Breast epithelium (tissue), 4 donors: ENCODE results near the gene AGTPBP1. TPM values are rescaled to one million over a fixed set of nuclear protein-coding genes. Genes with fewer than 3 reads are reported as not detected.
"Not testable (repeated sequence)": the region's sequence is repeated elsewhere in the genome, so short reads cannot be mapped to it uniquely, and the experiment has no call there.

Experiments used
- DNase-seq, 2 donors: peaks; one replicate each; pipeline ENCODE4 v3.0.0-alpha.2; 2019; ENCODE audit warnings: low spot score in 2 of 2
- H3K27ac ChIP-seq, 2 donors: fragments of 200-600 bp; sonication (generic) in 1 of 2; one replicate each; pipeline ENCODE4 v1.5.1; 2016 to 2019; ENCODE audit warnings: mild to moderate bottlenecking in 1 of 2
- H3K27me3 ChIP-seq, 2 donors: fragments of 200-600 bp; sonication (generic) in 1 of 2; one replicate each; pipeline versions ENCODE4 v1.5.1 to v1.6.0; 2017 to 2019; ENCODE audit warnings: control low read depth in 1 of 2, mild to moderate bottlenecking in 1 of 2
- H3K36me3 ChIP-seq: fragments of 200-600 bp; one replicate; pipeline ENCODE4 v1.5.1; 2019
- H3K4me1 ChIP-seq, 2 donors: fragments of 200-600 bp; sonication (generic); one replicate each; pipeline ENCODE4 v1.5.1; 2016 to 2019; ENCODE audit warnings: control low read depth in 1 of 2
- H3K4me3 ChIP-seq, 3 donors: fragments of 200-600 bp; sonication (generic); 1 replicate in 2 of 3; 2 replicates in 1 of 3; pipeline ENCODE4 v1.5.1; 2016 to 2019; ENCODE audit warnings: mild to moderate bottlenecking in 3 of 3, moderate library complexity in 2 of 3
- H3K9me3 ChIP-seq, 2 donors: fragments of 200-600 bp; sonication (generic) in 1 of 2; one replicate each; pipeline ENCODE4 v1.5.1; 2016 to 2019; ENCODE audit warnings: control low read depth in 1 of 2
- POLR2A ChIP-seq: fragments of 450-650 bp; IDR thresholded peaks from one replicate; pipeline ENCODE4 v1.6.1; 2016; ENCODE audit warnings: antibody characterized with exemption, mild to moderate bottlenecking, moderate library complexity
- POLR2AphosphoS5 ChIP-seq, 3 donors: sonication (generic); formaldehyde crosslinking; IDR thresholded peaks; one replicate each; pipeline ENCODE4 v1.6.1; 2017; ENCODE audit warnings: antibody characterized with exemption in 3 of 3
- intact Hi-C: fragments of 100-400 bp; cut with DNase I; formaldehyde crosslinking; loops from one replicate; pipeline ENCODE4 v1.15.1; 2023; ENCODE audit warnings: low total_unique reads
- total RNA-seq, 3 donors: library from RNA; depleted of rRNA; stranded (reverse); fragments of >200 nt; gene quantifications; one replicate each; pipeline ENCODE4 v1.1.0, GENCODE V29; 2016
- TF ChIP-seq, protein P1 (sequence below), 3 donors: fragments of 450-650 bp; IDR thresholded peaks; one replicate each; pipeline ENCODE4 v1.5.1; 2016 to 2017; ENCODE audit warnings: antibody characterized with exemption in 3 of 3, mild to moderate bottlenecking in 3 of 3, moderate library complexity in 3 of 3

Gene AGTPBP1
- total RNA-seq, 3 donors from 2014 or later = 20.0 to 25.0 (median 21.8) TPM

DNA sequence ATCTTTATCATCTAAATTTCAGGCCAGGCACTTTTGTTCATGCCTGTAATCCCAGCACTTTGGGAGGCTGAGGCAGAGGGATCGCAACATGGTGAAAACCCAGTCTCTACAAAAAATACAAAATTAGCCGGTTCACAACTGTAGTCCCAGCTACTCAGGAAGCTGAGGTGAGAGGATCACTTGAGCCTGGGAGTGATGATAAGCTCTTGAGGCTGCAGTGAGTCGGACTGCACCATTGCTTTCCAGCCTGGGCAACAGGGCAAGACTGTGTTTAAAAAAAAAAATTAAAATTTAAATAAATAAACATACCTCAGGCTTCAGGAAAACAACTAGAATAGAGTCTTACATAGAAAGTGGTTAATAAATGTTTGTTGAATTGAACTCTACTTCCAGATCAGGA, 147.4 kb downstream of the AGTPBP1 start:
- Histone ChIP-seq H3K9me3 (no peaks in the 10 kb centered on the region), H3K4me3 (no peak overlapping the region), H3K27me3 (no peaks in the 10 kb centered on the region), H3K36me3 (no peaks in the 10 kb centered on the region), H3K4me1 (no peaks in the 10 kb centered on the region), H3K27ac (no peak overlapping the region)
- intact Hi-C loops = no loop called here
- no peak for TF ChIP-seq POLR2AphosphoS5 (IDR thresholded peaks at IDR 0.05)
- TF ChIP-seq POLR2A = no peak
- TF ChIP-seq, protein P1, sequence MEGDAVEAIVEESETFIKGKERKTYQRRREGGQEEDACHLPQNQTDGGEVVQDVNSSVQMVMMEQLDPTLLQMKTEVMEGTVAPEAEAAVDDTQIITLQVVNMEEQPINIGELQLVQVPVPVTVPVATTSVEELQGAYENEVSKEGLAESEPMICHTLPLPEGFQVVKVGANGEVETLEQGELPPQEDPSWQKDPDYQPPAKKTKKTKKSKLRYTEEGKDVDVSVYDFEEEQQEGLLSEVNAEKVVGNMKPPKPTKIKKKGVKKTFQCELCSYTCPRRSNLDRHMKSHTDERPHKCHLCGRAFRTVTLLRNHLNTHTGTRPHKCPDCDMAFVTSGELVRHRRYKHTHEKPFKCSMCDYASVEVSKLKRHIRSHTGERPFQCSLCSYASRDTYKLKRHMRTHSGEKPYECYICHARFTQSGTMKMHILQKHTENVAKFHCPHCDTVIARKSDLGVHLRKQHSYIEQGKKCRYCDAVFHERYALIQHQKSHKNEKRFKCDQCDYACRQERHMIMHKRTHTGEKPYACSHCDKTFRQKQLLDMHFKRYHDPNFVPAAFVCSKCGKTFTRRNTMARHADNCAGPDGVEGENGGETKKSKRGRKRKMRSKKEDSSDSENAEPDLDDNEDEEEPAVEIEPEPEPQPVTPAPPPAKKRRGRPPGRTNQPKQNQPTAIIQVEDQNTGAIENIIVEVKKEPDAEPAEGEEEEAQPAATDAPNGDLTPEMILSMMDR (IDR thresholded peaks at IDR 0.05) = no peak
- no peak for DNase-seq

DNA sequence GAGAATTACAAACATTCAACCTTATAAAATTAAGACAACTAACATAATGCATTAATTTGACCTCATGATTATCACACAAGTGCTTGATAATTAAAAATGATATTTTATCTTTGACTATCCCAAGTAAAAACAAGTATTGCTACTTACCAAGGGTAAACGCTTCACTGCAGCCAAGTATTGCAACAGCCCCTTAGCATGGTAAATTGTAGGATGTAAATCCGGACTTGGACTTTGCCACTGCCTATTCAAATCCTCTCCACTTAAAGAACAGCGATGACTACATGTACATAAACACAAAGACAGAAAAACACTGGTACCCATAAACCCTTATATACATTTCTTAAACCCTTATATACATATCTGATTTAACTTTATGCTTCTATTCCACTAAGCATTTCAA, 155.1 kb downstream of the AGTPBP1 start:
- H3K4me1 ChIP-seq = no peaks in the 10 kb centered on the region
- no peaks in the 10 kb centered on the region for H3K36me3 ChIP-seq

DNA sequence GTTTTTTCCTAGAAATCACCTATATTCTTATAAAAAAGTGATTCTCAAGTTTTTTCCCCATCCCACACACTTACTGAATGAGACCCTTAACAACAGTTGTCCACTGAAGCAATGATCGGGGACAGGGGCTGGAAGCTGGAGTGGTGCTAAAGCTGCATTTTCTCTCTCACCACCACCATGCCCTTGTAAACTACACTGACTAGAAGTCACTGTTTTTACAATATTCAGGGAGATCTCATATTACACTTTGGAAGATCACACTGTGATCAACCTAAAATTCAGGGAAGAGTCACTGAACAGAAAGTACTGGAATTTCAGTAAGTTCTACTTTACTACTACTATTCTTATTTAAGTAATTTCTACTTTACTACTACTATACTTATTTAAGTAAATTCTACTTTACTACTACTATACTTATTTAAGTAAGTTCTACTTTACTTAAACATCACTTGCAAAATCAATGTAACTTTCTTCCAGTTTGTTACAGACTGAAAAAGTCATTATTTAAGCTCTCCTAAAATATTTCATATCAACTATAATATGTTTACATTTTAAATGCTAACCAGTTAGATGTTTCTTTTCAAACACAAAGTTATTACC, 164.3 kb downstream of the AGTPBP1 start:
- H3K27ac ChIP-seq = no peak overlapping the region
- H3K4me3 ChIP-seq = no peak overlapping the region
- no peaks in the 10 kb centered on the region for H3K27me3 ChIP-seq
- H3K4me1 ChIP-seq = no peaks in the 10 kb centered on the region
- no peaks in the 10 kb centered on the region for H3K36me3 ChIP-seq
- intact Hi-C loops = no loop called here
- no peaks in the 10 kb centered on the region for H3K9me3 ChIP-seq
- DNase-seq = no peak
- no peak for TF ChIP-seq POLR2AphosphoS5 (IDR thresholded peaks at IDR 0.05)
- no peak for TF ChIP-seq POLR2A
- TF ChIP-seq, protein P1 (IDR thresholded peaks at IDR 0.05) = no peak

More for the DNA sequence above, 155.1 kb downstream of the AGTPBP1 start:
- Histone ChIP-seq H3K9me3 (no peaks in the 10 kb centered on the region), H3K27me3 (no peaks in the 10 kb centered on the region), H3K4me3 (no peak overlapping the region), H3K27ac (no peak overlapping the region)
- no peak for DNase-seq
- TF ChIP-seq POLR2A (no peak), POLR2AphosphoS5 (IDR thresholded peaks at IDR 0.05) (no peak)
- TF ChIP-seq, protein P1 (IDR thresholded peaks at IDR 0.05) = no peak
- intact Hi-C loops = no loop called here

DNA sequence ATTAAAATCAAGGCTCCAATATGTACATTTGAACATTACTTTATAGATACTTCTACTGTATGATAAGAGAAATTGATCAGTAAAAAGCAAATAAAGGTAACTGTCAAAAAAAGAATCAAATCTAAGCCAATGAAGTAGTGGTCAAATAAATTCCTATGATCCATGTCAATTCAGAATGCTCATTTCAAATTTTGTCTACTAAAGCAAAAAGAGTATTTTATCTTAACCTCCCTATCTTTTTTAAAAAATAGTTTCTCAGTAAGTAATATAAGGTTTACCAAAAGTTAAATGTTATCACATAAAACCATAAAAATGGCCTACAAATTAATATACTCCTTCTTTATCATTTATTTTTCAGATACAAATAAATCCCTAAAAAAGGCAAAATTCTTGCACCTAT, 165.9 kb downstream of the AGTPBP1 start:
- H3K36me3 ChIP-seq = no peaks in the 10 kb centered on the region
- H3K27ac ChIP-seq = no peak overlapping the region
- no peaks in the 10 kb centered on the region for H3K4me1 ChIP-seq
- no peaks in the 10 kb centered on the region for H3K27me3 ChIP-seq
- TF ChIP-seq, protein P1 (IDR thresholded peaks at IDR 0.05) = no peak
- TF ChIP-seq POLR2AphosphoS5 (IDR thresholded peaks at IDR 0.05) = no peak
- TF ChIP-seq POLR2A = no peak
- intact Hi-C loops = no loop called here
- H3K9me3 ChIP-seq = no peaks in the 10 kb centered on the region
- DNase-seq = no peak
- H3K4me3 ChIP-seq = no peak overlapping the region

DNA sequence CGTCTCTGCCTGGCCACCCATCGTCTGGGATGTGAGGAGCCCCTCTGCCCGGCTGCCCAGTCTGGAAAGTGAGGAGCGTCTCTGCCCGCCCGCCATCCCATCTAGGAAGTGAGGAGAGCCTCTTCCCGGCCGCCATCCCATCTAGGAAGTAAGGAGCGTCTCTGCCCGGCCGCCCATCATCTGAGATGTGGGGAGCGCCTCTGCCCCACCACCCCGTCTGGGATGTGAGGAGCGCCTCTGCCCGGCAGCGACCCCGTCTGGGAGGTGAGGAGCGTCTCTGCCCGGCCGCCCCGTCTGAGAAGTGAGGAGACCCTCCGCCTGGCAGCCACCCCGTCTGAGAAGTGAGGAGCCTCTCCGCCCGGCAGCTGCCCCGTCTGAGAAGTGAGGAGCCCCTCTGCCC, 168.2 kb downstream of the AGTPBP1 start:
- H3K36me3 ChIP-seq, H3K9me3 ChIP-seq, H3K4me1 ChIP-seq, DNase-seq, H3K27me3 ChIP-seq, H3K27ac ChIP-seq, intact Hi-C loops, H3K4me3 ChIP-seq: not testable (repeated sequence)

DNA sequence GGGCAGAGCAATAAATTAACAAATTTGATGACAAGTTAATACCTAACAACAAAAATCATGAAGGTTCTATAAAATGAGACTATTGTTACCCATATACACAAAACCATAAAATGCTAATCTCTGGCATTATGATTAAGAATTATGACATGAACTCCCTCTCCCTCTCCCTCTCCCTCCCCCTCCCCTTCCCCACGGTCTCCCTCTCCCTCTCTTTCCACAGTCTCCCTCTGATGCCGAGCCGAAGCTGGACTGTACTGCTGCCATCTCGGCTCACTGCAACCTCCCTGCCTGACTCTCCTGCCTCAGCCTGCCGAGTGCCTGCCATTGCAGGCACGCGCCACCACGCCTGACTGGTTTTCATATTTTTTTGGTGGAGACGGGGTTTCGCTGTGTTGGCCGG, 168.8 kb downstream of the AGTPBP1 start:
- intact Hi-C loops, H3K9me3 ChIP-seq, H3K27me3 ChIP-seq, H3K4me3 ChIP-seq, H3K27ac ChIP-seq, H3K4me1 ChIP-seq, DNase-seq, H3K36me3 ChIP-seq: not testable (repeated sequence)
